Measurements from ENCODE around the gene LONP2.

Gene LONP2, protein sequence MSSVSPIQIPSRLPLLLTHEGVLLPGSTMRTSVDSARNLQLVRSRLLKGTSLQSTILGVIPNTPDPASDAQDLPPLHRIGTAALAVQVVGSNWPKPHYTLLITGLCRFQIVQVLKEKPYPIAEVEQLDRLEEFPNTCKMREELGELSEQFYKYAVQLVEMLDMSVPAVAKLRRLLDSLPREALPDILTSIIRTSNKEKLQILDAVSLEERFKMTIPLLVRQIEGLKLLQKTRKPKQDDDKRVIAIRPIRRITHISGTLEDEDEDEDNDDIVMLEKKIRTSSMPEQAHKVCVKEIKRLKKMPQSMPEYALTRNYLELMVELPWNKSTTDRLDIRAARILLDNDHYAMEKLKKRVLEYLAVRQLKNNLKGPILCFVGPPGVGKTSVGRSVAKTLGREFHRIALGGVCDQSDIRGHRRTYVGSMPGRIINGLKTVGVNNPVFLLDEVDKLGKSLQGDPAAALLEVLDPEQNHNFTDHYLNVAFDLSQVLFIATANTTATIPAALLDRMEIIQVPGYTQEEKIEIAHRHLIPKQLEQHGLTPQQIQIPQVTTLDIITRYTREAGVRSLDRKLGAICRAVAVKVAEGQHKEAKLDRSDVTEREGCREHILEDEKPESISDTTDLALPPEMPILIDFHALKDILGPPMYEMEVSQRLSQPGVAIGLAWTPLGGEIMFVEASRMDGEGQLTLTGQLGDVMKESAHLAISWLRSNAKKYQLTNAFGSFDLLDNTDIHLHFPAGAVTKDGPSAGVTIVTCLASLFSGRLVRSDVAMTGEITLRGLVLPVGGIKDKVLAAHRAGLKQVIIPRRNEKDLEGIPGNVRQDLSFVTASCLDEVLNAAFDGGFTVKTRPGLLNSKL

GRCh38 chr16:48244080-48244862 lies at the start of gene LONP2:
Gene LONP2 (plus strand): TSS chr16:48244300. CDS start chr16:48244389, 89 bp downstream.
- peak; percentile 81 for DNase-seq

DNA sequence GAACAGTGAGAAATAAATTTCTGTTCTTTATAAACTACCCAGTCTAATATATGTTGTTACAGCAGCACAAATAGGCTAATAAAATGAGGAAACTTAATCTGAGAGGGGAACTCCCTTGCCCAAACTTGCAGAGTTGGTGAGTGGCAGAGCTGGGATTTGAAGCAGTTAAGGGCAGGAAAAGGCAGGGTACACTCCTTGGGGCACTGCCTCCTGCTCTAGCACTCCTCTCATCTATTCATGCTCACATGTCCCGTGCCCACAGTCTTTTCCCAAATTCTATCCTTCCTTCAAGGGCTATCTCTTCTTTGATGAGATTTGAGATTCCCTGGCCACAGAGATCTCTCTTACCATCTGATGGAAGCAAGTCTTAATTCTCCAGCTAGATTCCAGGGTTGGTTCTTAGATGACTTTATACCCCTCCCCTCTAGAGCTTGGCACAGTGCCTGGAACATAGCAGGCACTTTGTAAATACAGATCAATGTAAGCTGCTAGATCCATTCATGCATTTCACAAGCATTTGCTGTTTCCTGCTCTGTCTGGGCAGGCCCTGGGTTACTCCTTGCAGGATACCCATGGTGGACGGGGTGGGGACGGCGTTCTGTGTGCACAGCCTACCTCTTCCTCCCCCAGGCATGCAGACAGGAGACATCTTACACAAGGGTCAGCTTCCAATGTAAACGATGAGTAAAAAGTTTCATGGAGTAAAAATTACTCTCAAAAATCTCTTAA lies 49.1 kb upstream of the LONP2 start:
- DNase-seq, result peak; percentile 47

DNA sequence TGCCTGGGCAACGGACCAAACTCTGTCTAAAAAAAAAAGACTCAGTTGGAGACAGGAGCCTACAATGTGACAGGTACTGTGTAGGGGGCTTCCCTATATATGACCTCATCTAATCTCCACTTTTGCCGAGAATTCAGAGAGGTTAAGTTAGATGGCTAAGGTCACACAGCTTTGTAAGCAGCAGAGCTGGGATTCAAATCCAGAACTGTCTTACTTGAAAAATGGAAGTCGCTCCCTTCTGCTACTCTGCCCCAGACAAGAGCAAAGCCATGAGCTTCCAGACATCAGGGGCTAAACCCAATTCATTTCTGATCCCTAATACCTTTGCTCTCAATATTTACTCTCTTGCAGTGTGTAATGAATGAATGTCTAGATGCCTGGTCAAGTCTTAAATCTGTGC lies 46.8 kb upstream of the LONP2 start:
- no peak for DNase-seq

- no peak for DNase-seq
Observed at GRCh38 chr16:48201515-48202201, 42.4 kb upstream of the LONP2 start.

DNA sequence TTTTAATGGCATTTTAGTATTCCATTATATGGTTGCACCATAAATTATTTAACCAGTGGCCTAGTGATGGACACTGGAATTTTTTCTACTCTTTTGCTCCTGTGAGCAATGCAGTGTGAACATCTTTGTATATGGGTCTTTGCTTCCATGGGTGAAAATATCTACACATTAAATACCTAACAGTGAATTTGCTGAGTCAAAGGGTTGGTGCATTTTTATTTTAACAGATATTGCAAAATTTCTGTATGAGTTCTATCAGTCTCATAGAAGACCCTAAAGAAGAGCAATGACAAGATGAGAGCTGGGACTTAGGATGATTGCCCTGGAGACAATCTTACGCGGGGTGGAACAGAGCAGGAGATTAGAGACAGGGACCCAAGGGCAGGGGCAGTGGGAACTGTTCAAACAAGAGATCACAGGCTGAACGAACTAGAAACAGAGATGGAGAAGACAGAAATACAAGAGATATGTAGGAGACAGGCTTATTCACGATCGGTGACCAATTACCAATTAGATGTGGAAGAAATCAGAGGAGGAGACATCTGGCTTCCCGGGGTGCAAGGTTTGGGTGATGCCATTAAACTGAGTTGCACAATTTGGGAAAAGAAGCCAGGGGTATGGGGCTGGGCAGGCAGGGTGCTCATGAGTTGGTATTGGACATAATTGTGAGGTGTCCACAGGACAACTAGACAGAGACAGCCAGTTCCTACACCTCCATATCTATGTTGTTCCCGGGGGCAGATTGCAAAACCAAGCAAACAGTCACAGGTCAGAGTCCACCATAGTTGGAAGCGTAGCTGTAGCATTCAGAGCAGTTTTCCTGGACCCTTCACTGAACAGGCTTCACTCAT lies 39.9 kb upstream of the LONP2 start:
- DNase-seq, result no peak

- DNase-seq, result no peak
Observed at GRCh38 chr16:48204825-48205151, 39.3 kb upstream of the LONP2 start.

- no peak for DNase-seq
Observed at GRCh38 chr16:48206594-48207242, 37.4 kb upstream of the LONP2 start.

DNA sequence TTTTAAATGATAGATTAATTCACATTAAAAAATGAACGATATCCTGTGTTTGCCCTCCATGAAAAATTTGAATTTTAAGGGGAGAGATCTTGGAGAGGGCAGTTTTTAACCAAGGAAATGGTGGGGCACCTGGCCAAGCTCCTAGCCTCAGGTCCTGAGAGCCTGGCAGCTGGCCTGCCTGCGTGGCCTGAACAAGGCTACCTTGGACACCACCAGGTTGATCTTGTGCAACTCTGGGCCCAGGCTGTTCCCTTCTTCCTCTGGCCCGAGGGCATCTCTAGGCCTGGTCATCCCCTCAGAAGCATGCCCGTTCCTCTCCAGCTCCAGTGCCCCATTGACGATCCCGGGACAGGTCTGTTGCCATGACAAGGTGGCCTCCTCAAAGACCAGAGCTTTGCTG lies 33.4 kb upstream of the LONP2 start:
- no peak for DNase-seq

DNA sequence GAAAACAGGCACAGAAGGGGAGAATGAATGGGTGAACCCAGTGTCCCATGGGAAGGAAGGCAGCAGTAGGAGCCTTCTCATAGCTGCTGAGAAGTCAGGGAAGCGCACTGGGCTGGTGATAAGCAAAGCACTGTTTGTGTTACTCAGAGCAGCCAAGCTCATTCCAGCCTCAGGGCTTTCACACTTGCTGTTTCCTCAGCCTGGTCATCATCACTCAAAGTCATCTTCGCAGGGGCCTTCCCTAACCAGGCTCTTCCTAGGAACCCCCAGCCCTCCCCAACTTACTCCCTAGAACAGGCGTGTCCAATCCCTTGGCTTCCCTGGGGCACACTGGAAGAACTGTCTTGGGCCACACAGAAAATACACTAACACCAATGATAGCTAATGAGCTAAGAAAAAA lies 32.1 kb upstream of the LONP2 start:
- DNase-seq, result no peak

- no peak for DNase-seq
Observed at GRCh38 chr16:48215738-48216137, 28.4 kb upstream of the LONP2 start.

DNA sequence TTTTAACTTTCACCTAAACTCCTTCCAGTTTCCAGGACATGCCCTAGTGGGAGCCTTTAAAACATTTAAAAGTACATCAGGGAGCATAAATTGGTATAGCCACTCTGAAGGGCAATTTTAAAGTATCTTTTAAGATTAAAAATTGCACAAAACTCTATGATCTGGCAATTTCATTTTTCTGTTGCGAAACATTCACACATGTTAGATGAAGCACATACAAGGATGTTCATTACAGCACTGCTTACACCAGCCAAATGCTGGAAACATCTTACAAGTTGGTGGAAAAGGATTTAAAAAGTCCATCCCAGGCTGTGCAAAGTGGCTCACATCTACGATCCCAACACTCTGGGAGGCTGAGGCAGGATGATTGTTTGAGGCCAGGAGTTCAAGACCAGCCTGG lies 26.4 kb upstream of the LONP2 start:
- no peak for DNase-seq

GRCh38 chr16:48218473-48218872 lies 25.6 kb upstream of the LONP2 start:
- DNase-seq, result no peak

DNA sequence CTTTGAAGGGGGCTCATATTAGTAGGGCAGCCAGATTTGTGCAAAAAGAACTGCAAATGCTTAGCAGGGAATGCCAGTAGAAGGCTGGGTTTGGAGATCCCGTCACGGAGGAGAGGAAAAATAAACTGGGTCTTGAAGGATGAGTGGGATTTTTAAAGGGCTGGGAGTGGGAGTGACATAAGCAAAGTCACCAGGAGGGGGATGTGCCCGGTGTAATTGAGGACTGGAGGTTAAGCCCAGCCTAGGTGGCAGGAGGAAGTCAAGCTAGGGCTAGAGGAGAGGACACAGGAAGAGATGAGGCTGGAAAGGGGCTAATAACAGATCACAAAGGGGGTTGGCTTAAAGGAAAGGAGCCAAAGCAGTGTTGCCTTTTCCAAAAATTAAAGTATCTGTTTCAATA lies 23.2 kb upstream of the LONP2 start:
- DNase-seq, result no peak

DNA sequence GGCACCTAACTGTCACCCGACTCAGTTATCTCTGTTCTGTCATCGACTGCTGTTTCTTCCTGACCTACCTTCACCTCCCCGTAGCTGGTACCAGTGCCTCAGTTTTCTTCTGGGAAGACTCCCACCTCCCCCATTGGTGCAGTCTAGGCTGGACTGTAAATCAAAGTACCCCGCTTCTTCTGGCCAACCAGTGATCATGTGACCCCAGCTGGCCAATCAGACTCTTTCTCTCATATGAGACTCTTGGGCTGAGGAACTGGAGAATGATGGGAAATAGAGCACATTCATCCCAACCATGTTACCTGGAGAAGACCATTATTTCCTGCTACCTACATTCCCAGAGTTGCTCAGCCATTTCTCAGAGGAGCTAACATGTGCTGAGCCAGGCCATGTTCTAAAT lies 20.6 kb upstream of the LONP2 start:
- no peak for DNase-seq

DNA sequence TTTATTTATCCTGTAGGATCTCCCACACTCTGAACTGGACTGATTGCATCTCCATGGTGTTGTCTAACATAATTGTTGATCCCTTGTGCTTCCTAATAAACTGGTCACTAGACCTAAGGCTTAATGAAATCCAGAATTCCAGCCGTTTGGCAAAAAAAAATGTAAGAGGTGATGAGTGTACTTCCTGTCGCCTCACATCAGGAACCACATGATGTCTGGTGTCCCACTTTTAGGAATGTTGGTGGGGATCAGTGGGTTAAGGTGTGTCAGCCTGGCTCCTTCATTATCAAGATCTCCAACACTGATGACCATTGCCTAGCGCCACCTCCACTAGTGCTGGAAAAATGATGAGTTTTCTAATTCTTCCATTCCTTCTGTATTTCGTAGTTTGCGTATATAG lies 18.6 kb upstream of the LONP2 start:
- no peak for DNase-seq

- DNase-seq, result no peak
Observed at GRCh38 chr16:48231727-48232492, 12.2 kb upstream of the LONP2 start.

DNA sequence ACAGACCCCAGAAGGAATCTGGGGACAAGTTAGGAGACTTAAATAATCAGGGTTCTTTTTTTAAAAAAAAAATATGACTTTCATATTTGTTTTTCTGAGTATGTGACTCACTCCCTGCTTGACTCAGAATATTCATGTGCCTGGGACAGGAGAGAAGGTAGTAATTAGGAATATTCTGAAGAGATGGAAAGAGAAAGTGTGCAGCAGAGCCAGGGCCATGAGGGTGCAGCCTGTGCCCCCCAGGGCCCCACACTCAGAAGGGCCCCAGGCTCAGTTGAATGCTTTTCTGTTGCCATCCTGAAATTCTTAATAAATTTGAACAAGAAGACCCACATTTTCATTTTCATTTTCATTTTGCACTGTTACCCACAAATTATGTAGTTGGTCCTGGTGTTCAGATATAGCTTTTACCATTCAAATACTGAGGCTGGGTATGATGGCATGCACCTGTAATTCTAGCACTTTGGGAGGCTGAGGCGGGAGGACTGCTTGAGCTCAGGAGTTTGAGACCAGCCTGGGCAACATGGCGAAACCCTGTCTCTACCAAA lies 11.5 kb upstream of the LONP2 start:
- no peak for DNase-seq

GRCh38 chr16:48234630-48235029 lies 9.5 kb upstream of the LONP2 start:
- DNase-seq, result no peak

DNA sequence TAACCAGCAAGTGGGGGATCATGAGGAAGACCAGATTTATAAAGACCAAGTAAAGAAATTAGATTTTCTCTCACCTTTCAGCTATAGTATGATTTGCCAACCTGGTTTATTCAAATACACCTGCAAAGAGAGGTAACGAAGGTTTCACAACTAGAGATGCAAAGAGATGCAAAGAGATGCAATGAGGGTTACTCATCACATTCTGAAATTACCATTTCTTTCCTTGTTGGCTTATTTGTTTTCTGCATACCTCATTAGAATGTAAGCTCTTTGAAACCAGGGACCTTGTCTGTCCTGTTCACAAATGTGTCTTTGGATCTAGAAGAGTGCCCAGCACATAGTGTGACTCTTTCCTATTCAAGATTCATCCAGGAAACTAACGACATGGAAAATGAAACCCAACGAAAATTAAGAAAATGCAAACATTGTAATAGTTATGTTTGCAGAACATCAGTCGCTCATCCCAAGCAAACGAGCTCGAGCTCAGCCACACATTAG lies 9.0 kb upstream of the LONP2 start:
- no peak for DNase-seq
